IPS-NIHi7 (cell line): Measurements from ENCODE around the gene SYNJ2.

ENCODE experiments used
- DNase-seq: peaks from one replicate; pipeline ENCODE4 v3.0.0; 2012; ENCODE audit warnings: mixed read lengths; ENCODE audit errors: extremely low spot score

SYNJ2 gene

DNA sequence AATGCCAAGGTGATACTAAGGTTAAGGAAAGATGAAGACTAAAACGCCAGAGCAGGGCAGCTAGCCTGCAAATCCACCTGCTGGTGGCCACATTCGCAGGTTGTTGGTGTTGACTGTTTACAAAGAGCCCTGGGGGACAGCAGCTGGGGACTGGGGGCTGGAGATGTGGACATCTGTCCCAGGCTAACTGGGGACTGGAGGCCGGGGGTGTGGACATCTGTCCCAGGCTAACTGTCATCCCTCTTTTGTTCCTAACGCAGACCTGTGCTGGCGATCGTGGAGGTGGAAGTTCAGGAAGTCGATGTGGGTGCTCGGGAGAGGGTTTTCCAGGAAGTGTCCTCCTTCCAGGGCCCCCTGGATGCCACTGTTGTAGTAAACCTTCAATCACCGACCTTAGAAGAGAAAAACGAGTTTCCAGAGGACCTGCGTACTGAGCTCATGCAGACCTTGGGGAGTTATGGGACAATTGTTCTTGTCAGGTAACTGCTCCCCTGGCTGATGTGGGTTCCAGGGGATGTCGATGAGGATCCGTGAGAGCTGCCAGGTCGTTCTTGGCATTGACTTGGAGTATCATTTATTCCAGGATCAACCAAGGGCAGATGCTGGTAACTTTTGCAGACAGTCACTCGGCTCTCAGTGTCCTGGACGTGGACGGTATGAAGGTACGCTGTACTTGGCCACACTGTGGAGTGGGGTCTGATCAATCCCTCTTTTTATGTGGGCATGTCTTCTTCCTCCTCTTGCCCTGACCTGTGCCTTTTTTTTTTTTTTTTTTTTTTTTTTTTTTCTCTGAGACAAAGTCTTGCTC lies 99.4 kb downstream of the SYNJ2 start:
- no peak for DNase-seq

DNA sequence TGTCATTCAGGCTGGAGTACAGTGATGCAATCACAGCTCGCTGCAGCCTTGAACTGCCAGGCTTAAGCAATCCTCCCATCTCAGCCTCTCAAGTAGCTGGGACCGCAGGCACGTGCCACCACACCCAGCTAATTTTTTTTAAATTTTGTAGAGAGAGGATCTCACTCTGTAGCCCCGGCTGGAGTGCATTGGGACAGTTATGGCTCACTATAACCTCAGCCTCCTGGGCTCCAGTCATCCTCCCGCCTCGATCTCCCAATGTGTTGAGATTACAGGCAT lies 99.9 kb downstream of the SYNJ2 start:
- no peak for DNase-seq

DNA sequence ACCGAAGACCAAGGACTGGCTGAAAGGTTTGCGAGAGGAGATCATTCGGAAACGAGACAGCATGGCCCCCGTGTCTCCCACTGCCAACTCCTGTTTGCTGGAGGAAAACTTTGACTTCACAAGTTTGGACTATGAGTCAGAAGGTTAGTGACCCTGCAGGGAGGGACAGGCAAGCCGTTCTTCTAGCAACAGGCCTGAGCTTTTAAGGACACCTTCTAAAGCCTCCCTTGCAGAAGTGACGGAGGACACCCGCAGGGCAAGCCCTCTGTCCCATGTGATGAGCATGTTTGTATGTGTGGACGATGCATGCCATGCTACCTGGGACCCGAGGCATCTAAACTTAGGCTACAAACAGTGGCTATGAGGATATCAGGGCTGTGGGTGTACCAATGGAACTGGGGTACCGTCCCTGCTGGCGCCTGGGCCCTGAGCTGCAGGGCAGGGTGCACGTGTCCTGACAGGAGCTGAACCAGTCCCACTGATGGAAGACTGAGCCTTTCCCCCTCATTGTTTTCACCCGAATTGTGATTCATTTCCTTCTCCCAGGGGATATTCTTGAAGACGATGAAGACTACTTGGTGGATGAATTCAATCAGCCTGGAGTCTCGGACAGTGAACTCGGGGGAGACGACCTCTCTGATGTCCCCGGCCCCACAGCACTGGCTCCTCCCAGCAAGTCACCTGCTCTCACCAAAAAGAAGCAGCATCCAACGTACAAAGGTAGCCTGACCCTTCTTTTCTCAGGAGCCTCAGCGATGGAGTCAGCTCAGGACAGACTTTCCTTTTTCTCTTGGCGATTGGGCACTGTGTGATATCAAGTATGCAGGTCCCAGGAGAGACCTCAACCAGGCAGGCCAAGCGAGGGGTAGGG lies 102.0 kb downstream of the SYNJ2 start:
- DNase-seq: no peak

DNA sequence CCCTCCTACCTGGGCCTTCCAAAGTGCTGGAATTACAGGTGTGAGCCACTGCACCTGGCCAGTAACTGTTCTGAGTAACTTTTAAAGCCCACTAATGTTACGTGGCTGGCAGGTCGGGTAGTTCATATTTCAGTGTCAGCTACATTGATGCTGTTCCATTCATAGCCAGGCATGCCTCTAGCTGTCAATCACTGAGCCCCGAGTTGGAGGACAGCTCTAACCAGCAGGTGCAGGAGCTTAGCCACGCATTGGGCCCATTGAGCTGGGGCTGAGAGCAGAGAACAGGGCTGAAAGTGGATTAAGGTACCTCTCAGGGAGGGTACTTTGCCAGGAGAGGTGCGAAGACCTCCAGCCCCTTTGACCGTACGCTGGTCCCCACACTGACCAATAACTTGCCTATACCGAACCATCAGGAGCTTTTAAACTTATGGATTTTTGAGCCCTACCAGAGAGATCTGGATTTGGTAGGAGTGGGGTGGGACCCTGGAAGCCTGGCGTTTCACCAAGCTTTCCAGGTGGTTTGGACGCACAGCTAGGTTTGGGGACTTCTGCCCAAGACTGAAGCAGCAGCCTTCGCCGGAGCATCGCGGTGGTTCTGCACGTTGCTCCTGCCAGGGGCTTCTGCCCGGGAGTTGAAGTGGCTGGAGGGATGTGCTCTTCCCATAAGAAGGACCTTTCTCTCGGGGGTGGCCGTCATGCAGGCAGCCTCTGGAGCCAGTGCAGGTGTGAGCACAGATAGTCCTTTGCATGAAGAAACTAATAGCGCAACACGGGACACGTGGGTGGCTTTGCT lies 103.8 kb downstream of the SYNJ2 start:
- DNase-seq: no peak

DNA sequence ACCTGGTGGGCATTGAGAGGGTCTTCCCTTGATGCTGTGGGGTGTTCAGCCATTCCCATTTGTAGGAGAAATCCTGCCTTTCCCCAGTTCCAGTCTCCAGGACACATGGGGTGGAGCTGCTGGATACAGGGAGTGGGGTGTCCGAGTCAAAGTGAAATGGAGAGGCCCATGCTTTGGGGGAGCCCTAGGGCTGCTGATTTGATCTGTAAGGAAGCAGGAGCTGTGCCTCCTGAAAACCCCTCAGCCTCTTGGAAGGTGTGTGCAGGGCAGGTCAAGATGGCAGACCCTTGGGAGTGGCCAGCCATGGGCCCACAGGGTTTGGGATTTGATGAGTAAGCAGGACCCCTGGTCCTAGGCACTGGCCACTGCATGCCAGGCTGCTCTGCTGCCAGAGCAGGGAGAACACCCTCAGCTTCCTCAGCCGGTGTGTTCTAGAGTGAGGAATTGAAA lies 104.4 kb downstream of the SYNJ2 start:
- no peak for DNase-seq

DNA sequence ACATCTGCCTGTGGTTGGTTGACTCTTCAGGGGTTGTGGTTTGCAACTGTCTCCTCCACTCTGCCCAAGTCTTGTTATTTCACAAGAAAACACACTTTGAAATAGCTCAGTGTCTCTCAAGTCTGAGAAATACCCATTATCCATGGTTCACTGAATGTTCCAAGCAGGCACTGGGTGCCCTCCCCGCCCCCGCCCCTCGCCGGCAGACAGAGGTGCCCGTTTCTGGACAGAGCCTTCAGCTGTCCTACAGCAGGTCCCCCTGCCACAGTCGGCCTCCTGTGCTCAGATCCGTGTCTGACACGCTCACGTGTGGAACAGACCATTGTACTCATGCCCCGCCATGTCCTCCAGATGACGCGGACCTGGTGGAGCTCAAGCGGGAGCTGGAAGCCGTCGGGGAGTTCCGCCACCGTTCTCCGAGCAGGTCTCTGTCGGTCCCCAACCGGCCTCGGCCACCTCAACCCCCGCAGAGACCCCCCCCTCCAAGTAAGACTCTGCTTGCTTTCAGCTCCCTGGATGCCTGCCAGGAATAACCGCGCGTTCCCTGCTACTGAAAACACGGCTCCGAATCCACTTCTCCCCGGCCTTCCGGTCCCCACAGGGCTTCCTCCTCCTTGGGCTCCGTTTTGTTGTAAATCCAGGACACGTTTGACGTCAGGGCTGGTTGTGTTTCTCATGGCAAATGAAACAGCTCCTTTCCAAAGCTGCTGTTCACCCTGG lies 105.0 kb downstream of the SYNJ2 start:
- no peak for DNase-seq

DNA sequence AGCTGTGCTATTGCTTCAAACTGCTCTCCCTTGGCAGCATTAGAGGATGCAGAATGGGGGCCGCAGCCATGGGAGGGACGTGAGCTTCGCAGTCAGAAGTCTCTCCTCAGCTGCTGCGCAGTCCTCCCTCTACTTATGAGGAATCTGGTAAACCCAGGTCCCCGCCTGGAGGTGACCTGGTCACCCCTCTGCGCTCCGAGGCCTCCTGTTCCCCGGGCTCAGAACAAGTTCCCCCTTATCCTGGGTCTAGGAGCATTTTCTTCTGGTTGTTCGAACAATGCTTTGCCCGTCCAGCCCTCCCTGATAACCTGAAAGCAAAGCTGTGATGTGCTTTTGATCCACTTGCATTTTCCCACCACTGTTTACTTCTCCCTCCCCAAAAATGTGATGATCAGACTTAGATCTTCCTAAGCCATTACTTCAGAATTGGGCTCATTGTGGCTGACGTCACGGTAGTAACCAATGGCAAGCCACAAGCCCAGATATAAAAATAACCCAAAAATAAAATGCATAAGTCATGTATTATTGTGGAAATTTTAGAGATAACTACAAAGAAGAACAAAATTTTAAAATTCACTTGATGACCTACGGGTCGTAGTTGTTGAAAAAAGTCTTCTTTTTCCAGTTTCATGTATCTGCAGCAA lies 105.7 kb downstream of the SYNJ2 start:
- no peak for DNase-seq

DNA sequence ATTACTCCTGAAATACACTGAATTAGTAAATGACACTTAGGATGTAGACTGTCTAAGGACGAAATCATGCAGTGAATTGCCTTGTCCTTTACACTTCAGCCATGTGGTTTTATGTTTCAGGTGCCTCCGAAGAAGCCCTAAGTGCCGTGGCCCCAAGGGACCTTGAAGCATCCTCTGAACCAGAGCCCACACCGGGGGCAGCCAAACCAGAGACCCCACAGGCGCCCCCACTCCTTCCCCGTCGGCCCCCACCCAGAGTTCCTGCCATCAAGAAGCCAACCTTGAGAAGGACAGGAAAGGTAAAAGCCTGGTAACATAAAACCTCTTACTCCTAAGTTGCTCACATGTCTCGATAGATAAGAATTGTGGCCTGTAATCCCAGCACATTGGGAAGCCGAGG lies 111.1 kb downstream of the SYNJ2 start:
- DNase-seq: no peak

DNA sequence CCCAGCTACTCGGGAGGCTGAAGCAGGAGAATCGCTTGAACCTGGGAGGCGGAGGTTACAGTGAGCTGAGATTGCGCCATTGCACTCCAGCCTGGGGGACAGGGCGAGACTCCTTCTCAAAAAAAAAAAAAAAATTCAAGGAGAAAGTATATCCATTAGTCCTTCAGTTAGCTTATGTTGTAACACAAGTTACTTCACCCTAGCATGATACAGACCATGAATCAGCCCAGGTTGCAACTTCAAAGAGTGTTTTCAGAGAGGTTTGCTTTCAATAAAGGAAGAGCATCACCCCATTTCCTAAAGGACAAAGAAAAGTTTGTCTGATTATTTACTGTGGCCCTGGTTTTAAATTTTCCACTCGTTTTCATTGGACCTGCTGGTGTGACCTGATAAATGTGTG lies 113.4 kb downstream of the SYNJ2 start:
- DNase-seq: no peak

DNA sequence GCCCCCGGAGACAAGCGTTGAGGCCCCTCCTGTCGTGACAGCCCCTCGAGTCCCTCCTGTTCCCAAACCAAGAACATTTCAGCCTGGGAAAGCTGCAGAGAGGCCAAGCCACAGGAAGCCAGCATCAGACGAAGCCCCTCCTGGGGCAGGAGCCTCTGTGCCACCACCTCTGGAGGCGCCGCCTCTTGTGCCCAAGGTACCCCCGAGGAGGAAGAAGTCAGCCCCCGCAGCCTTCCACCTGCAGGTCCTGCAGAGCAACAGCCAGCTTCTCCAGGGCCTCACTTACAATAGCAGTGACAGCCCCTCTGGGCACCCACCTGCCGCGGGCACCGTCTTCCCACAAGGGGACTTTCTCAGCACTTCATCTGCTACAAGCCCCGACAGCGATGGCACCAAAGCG lies 114.0 kb downstream of the SYNJ2 start:
- no peak for DNase-seq

DNA sequence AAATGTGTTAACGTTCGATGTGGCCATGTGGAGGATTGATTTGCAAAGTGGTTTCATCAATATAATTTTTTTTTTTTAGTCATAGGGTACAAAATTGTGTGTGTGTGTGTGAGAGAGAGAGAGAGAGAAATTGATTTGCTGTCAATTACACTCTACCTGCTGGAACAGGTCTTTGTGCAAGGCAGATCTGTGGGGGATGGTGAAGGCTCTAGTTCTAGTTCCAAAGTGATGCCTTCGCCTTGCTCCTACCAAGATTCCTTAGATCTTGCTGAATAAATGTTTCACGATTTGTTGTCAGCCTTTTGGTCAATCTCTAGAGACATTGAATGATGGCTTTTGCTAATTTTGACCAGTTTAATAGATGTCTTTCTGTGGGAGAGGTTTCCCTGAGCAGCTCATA lies 121.6 kb downstream of the SYNJ2 start:
- no peak for DNase-seq

DNA sequence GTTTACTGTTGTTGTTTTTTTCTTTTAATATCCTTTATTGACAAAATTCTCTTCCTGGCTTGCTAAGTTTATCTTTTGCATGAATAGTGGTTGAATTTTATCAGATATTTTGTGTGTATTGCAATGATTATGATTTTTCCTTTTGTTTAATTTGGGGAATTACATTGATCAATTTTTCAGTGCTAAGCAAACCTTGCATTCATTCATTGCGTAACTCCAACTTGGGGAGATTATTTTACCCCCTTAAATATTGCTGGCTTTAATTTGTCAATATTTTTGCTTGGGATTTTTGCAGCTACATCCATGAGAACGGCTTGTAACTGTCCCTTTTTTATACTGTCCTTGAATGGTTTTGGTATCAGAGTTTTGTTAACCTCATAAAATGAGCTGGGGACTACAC lies 123.0 kb downstream of the SYNJ2 start:
- no peak for DNase-seq

DNA sequence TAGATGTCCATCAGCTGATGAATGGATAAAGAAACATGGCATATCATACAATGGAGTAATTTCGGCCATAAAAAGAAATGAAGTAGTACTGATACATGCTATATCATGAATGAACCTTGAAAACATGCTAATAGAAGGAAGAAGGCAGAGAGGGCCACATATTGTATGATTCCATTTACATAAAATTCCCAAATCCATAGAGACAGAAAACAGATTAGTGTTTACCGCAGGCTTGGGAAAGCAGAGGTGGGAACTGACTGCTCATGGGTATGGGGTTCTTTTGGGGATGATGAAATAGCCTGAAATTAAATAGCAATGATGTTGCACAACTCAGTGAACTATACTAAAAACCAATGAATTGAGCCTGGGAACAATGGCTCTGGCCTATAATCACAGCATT lies 128.1 kb downstream of the SYNJ2 start:
- no peak for DNase-seq

DNA sequence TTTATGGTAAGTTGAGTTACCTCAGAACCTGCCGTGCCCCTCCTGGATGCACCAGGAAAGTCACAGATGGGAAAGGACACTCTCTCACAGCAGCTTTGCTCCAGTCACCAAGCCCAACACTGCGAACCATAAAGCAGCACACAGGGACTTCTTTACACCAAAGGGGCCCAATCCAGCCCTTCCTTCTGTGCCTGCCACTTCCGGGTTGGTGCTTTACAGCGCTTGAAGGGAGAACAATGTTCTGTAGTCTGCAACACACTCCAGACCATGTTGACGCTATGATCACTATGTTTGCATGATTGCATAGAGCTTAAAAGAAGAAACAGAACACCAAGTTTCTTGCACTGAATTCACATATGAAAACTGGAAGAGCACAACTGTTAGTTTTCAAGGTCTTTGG lies 129.3 kb downstream of the SYNJ2 start:
- DNase-seq: no peak

DNA sequence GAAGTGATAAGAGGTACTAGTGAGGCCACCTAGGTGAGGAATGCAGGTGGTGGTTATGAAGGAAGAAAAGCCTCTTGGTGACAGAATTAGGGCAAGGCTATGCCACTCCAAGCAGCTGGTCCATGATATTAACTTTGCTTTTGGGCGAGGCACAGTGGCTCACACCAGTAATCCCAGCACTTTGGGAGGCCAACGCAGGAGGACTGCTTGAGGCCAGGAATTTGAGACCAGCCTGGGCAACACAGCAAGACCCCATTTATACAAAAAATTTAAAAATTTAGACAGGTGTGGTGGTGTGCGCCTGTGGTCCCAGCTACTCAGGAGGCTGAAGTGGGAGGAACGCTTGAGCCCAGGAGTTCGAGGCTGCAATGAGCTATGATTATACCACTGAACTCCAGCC lies 130.3 kb downstream of the SYNJ2 start:
- DNase-seq: no peak

DNA sequence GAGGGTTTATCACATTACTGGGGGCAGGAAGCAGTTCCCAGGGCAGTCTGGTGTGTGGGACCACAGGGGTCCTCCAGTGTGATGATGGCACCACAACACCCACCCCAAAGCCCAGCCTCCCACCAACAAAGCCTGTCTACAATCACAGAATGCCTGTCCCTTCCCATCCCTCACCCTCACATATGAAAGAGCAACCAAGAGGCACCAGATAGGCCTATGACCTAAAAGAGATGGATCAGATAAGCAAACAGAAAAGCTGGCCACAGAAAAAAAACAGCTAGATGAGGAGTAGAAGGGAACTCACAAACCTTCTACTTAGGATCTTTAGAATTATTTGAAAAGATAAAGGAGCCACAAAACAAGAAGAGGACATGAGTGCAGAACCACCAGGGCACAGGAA lies 132.1 kb downstream of the SYNJ2 start:
- DNase-seq: no peak

DNA sequence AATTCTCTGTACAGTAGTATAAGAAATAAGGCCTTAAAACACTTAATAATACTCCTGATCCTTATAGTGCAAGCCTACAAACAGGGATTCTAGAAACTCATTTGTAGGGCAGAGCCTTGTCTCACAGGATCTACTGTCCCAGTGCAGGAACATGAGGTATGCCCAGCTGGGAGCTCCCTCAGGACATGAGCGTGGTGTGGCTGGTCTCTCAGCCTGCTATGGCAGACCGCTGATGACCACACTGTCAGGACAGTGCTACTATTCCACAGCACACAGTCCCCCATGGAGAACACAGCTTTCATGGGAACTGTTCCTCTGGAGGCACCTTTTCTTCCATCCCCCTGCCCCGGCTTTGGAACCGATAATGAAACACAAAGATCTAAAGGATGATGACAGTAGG lies 133.4 kb downstream of the SYNJ2 start:
- no peak for DNase-seq

DNA sequence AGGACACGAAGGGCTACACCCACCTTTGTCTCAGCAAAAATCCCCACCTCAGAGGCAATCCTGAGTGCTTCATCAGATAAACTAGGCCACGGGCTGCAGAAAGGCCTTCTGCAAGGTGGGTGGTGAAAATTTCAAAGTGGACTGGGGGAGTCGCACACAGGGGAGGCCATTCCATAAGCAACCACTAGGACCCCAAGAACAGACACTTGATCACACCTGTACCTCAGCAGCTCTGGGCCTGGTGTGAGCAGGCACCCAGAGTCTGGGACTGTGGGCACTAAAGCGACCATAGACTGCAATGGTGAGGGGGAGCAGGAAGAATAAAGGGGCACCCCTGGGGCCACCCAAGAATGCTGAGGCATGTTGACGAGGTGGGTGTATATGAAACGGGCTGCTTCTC lies 133.8 kb downstream of the SYNJ2 start:
- DNase-seq: no peak

DNA sequence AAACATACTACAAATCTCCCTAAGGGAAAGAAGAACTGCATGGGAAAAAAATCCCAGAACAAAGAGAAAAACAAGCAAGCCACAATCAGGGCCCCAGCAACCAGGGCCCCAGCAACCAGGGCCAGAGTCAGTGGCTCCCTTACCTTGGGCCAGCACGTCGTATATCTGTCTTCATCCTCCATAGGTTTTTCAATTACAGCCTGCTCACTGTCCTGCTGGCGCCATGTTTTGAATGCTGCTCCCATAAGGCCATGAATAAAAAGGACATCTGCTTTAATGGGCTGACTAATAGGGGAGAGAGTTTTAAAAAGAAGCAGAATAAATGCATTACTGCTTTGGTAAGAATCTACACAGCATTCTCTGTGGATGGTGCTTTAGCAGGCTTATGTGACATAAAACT lies 137.2 kb downstream of the SYNJ2 start:
- no peak for DNase-seq

DNA sequence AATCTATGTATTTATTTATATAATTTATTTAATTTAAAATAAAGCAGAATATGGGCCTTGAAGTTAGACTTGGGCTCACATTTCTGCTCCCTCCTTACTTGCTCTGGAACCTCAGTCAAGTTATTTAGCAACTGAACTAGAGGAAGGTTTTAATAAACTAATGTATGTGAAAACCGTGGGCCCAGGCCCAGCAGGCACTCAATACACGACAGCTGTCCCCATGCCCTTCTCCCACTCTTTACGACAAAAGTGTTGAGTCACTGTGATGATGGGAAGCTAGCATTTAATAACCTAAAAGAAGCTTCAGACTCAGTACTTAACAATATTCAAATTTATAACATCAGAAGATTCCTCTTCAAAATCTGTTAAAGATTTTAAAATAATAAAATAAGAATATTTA lies 139.7 kb downstream of the SYNJ2 start:
- no peak for DNase-seq

DNA sequence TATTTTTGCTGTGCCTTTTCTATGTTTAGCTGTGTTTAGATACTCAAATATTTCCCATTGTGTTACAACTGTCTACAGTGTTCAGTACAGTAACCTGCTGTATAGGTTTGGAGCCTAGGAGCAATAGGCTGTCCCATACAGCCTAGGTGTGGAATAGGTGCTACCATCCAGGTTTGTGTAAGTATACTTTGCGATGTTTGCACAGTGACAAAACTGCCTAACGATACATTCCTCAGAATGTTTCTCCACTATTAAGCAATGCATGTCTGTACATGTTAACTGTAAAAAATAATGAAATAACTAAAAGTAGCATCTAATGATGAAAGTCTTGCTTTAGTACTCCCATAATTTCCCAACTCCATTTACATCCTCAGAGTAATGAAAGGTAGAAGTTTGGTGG lies 140.4 kb downstream of the SYNJ2 start:
- no peak for DNase-seq
